ENCODE measurements around the gene GID8.

DNA sequence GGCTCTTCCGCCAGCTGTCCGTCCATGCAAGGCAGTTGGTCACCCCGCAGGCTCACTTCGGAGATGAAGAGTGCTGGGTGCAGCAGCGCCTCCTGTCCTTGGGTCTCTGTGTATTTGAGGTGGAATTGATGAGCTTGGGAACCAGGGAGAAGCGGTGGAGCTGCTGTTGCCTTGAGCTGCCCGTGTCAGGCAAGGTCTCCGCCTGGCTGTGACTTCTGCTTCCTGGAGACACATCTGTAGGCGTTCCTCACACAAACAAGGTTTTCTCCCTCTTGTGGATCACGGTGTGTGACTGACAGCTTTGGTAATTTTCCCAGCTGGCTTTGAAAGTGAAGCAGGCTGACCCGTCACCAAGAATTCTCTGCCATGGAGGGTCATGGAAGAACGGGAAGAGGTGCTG is 12.0 kb downstream of the GID8 start:
- TF ChIP-seq EZH2 (IDR thresholded peaks at IDR 0.05; ENCODE audit: borderline replicate concordance, insufficient read depth, low read depth, low read length, poor library complexity, severe bottlenecking): no peak
- TF ChIP-seq, protein P1, sequence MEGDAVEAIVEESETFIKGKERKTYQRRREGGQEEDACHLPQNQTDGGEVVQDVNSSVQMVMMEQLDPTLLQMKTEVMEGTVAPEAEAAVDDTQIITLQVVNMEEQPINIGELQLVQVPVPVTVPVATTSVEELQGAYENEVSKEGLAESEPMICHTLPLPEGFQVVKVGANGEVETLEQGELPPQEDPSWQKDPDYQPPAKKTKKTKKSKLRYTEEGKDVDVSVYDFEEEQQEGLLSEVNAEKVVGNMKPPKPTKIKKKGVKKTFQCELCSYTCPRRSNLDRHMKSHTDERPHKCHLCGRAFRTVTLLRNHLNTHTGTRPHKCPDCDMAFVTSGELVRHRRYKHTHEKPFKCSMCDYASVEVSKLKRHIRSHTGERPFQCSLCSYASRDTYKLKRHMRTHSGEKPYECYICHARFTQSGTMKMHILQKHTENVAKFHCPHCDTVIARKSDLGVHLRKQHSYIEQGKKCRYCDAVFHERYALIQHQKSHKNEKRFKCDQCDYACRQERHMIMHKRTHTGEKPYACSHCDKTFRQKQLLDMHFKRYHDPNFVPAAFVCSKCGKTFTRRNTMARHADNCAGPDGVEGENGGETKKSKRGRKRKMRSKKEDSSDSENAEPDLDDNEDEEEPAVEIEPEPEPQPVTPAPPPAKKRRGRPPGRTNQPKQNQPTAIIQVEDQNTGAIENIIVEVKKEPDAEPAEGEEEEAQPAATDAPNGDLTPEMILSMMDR (IDR thresholded peaks at IDR 0.05): no peak
